Breast epithelium (tissue), 4 donors: ENCODE results near the gene MED23. TPM values are rescaled to one million over a fixed set of nuclear protein-coding genes. Genes with fewer than 3 reads are reported as not detected.

Experiments used
- DNase-seq, 2 donors: peaks; one replicate each; pipeline ENCODE4 v3.0.0-alpha.2; 2019; ENCODE audit warnings: low spot score in 2 of 2
- H3K27ac ChIP-seq, 2 donors: fragments of 200-600 bp; sonication (generic) in 1 of 2; one replicate each; pipeline ENCODE4 v1.5.1; 2016 to 2019; ENCODE audit warnings: mild to moderate bottlenecking in 1 of 2
- H3K27me3 ChIP-seq, 2 donors: fragments of 200-600 bp; sonication (generic) in 1 of 2; one replicate each; pipeline versions ENCODE4 v1.5.1 to v1.6.0; 2017 to 2019; ENCODE audit warnings: control low read depth in 1 of 2, mild to moderate bottlenecking in 1 of 2
- H3K36me3 ChIP-seq: fragments of 200-600 bp; one replicate; pipeline ENCODE4 v1.5.1; 2019
- H3K4me1 ChIP-seq, 2 donors: fragments of 200-600 bp; sonication (generic); one replicate each; pipeline ENCODE4 v1.5.1; 2016 to 2019; ENCODE audit warnings: control low read depth in 1 of 2
- H3K4me3 ChIP-seq, 3 donors: fragments of 200-600 bp; sonication (generic); 1 replicate in 2 of 3; 2 replicates in 1 of 3; pipeline ENCODE4 v1.5.1; 2016 to 2019; ENCODE audit warnings: mild to moderate bottlenecking in 3 of 3, moderate library complexity in 2 of 3
- H3K9me3 ChIP-seq, 2 donors: fragments of 200-600 bp; sonication (generic) in 1 of 2; one replicate each; pipeline ENCODE4 v1.5.1; 2016 to 2019; ENCODE audit warnings: control low read depth in 1 of 2
- POLR2A ChIP-seq: fragments of 450-650 bp; IDR thresholded peaks from one replicate; pipeline ENCODE4 v1.6.1; 2016; ENCODE audit warnings: antibody characterized with exemption, mild to moderate bottlenecking, moderate library complexity
- POLR2AphosphoS5 ChIP-seq, 3 donors: sonication (generic); formaldehyde crosslinking; IDR thresholded peaks; one replicate each; pipeline ENCODE4 v1.6.1; 2017; ENCODE audit warnings: antibody characterized with exemption in 3 of 3
- intact Hi-C: fragments of 100-400 bp; cut with DNase I; formaldehyde crosslinking; loops from one replicate; pipeline ENCODE4 v1.15.1; 2023; ENCODE audit warnings: low total_unique reads
- total RNA-seq, 3 donors: library from RNA; depleted of rRNA; stranded (reverse); fragments of >200 nt; gene quantifications; one replicate each; pipeline ENCODE4 v1.1.0, GENCODE V29; 2016
- TF ChIP-seq, protein P1 (sequence below), 3 donors: fragments of 450-650 bp; IDR thresholded peaks; one replicate each; pipeline ENCODE4 v1.5.1; 2016 to 2017; ENCODE audit warnings: antibody characterized with exemption in 3 of 3, mild to moderate bottlenecking in 3 of 3, moderate library complexity in 3 of 3

Gene MED23, protein sequence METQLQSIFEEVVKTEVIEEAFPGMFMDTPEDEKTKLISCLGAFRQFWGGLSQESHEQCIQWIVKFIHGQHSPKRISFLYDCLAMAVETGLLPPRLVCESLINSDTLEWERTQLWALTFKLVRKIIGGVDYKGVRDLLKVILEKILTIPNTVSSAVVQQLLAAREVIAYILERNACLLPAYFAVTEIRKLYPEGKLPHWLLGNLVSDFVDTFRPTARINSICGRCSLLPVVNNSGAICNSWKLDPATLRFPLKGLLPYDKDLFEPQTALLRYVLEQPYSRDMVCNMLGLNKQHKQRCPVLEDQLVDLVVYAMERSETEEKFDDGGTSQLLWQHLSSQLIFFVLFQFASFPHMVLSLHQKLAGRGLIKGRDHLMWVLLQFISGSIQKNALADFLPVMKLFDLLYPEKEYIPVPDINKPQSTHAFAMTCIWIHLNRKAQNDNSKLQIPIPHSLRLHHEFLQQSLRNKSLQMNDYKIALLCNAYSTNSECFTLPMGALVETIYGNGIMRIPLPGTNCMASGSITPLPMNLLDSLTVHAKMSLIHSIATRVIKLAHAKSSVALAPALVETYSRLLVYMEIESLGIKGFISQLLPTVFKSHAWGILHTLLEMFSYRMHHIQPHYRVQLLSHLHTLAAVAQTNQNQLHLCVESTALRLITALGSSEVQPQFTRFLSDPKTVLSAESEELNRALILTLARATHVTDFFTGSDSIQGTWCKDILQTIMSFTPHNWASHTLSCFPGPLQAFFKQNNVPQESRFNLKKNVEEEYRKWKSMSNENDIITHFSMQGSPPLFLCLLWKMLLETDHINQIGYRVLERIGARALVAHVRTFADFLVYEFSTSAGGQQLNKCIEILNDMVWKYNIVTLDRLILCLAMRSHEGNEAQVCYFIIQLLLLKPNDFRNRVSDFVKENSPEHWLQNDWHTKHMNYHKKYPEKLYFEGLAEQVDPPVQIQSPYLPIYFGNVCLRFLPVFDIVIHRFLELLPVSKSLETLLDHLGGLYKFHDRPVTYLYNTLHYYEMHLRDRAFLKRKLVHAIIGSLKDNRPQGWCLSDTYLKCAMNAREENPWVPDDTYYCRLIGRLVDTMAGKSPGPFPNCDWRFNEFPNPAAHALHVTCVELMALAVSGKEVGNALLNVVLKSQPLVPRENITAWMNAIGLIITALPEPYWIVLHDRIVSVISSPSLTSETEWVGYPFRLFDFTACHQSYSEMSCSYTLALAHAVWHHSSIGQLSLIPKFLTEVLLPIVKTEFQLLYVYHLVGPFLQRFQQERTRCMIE (N-terminal part only)
- 10 to 100 TPM; 23.7 to 61.8 (median 47.5) TPM for total RNA-seq

DNA sequence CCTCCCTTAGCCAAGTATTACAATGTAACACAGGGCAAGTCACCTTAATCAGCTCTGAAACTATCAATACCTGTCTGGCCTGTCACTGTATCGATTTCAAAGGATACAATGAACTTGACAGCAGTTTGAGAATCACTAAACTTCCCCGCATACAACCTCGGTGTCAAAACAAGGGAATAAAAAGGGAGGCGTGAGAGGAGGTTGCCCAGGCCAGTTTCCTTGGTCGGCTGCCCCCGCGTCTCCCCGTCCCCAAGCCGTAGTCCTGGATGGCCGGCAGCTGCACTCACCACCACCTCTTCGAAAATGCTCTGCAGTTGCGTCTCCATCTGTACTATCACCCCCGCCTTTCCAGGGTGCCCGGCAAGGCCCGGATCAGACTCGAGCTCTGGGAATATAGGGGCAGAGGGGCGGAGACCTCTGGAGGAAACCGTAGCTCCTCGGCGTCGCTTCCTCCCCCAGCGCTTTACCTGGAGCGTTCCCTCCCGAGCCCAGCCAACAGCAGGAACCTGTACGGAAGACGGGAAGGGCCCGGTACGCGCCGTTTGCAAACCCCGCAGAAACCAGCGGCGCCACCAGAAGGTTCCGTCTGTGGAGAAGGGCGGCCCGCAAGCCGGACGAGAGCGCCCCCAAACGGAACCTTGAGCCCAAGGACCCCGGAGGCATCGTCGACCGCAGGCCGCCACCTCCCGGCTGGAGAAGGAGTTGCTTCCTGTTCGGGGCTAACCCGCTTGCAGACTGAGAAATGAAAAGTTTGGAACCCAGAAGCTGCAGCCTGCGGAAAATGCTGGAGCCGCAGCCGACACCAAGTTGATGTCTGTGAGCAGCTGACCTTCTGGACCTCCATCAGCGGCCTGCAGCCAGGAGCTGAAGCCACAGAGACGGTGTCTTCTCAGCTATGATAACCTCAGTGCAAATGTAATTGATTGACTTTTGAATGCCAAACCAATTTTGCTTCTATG, at the start of gene MED23:
MED23 (minus strand) TSS at position 519 of the 959 bp plus-strand sequence; CDS start at position 326, 193 bp downstream.
- intact Hi-C loops = no loop called here
- DNase-seq = peak; percentile 85 to 94
- TF ChIP-seq POLR2AphosphoS5 (IDR thresholded peaks at IDR 0.05) (peak; percentile 56 to 97 (median 83)), POLR2A (no peak)
- TF ChIP-seq, protein P1, sequence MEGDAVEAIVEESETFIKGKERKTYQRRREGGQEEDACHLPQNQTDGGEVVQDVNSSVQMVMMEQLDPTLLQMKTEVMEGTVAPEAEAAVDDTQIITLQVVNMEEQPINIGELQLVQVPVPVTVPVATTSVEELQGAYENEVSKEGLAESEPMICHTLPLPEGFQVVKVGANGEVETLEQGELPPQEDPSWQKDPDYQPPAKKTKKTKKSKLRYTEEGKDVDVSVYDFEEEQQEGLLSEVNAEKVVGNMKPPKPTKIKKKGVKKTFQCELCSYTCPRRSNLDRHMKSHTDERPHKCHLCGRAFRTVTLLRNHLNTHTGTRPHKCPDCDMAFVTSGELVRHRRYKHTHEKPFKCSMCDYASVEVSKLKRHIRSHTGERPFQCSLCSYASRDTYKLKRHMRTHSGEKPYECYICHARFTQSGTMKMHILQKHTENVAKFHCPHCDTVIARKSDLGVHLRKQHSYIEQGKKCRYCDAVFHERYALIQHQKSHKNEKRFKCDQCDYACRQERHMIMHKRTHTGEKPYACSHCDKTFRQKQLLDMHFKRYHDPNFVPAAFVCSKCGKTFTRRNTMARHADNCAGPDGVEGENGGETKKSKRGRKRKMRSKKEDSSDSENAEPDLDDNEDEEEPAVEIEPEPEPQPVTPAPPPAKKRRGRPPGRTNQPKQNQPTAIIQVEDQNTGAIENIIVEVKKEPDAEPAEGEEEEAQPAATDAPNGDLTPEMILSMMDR (IDR thresholded peaks at IDR 0.05) = peak; percentile 82 to 89 (median 84)
- no peaks in the 10 kb centered on the region for H3K27me3 ChIP-seq
- no peaks in the 10 kb centered on the region for H3K36me3 ChIP-seq
- no peaks in the 10 kb centered on the region for H3K9me3 ChIP-seq
- H3K4me1 ChIP-seq = peaks cover 0 to 18% of the 10 kb centered on the region in 2 donors
- H3K4me3 ChIP-seq = peak within 1 kb of the TSS; percentile 74 to 82 (median 75)
- peak within 1 kb of the TSS; percentile 80 to 84 for H3K27ac ChIP-seq

DNA sequence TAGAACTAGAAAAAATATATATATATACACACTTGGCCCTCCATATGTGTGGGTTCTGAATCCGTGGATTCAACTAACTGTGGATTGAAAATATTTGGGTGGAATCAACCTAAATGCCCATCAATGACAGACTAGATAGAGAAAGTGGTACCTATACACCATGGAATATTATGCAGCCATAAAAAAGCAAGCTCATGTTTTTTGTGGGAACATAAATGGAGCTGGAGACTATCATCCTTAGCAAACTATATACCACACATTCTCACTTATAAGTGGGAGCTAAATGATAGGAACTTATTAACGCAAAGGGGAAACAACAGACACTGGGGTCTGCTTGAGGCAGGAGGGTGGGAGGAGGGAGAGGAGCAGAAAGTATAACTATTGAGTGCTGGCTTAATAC, 45.1 kb upstream of the MED23 start:
- Histone ChIP-seq H3K9me3 (no peaks in the 10 kb centered on the region), H3K4me3 (no peak overlapping the region), H3K36me3 (no peaks in the 10 kb centered on the region), H3K27ac (no peak overlapping the region), H3K4me1 (no peaks in the 10 kb centered on the region), H3K27me3 (no peaks in the 10 kb centered on the region)
- intact Hi-C loops = no loop called here
- TF ChIP-seq POLR2AphosphoS5 (IDR thresholded peaks at IDR 0.05) (no peak), POLR2A (no peak)
- TF ChIP-seq, protein P1 (IDR thresholded peaks at IDR 0.05) = no peak
- no peak for DNase-seq

DNA sequence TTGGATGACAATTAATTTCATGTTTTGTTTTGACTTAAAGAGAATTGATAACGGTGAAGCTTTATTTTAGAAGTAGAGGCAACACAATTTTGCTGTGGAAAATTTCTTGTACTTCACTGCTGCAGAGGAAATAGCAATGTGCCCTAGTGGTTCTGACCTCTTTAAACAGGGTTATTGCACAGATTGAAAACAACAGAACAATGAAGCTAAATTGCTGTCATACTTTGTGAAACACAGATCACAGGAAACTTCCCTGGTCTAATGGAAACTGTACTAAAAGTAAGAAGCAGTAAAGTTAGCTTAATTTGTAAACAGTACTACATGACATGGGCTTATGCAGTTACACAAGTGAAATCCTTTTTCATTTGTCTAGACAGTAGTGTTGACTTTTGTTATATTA, 41.8 kb upstream of the MED23 start:
- intact Hi-C loops = no loop called here
- no peaks in the 10 kb centered on the region for H3K27me3 ChIP-seq
- H3K4me1 ChIP-seq = no peaks in the 10 kb centered on the region
- TF ChIP-seq POLR2A = no peak
- TF ChIP-seq, protein P1 (IDR thresholded peaks at IDR 0.05) = no peak
- TF ChIP-seq POLR2AphosphoS5 (IDR thresholded peaks at IDR 0.05) = no peak
- no peak overlapping the region for H3K27ac ChIP-seq
- H3K9me3 ChIP-seq = no peaks in the 10 kb centered on the region
- H3K4me3 ChIP-seq = no peak overlapping the region
- H3K36me3 ChIP-seq = no peaks in the 10 kb centered on the region
- DNase-seq = no peak

DNA sequence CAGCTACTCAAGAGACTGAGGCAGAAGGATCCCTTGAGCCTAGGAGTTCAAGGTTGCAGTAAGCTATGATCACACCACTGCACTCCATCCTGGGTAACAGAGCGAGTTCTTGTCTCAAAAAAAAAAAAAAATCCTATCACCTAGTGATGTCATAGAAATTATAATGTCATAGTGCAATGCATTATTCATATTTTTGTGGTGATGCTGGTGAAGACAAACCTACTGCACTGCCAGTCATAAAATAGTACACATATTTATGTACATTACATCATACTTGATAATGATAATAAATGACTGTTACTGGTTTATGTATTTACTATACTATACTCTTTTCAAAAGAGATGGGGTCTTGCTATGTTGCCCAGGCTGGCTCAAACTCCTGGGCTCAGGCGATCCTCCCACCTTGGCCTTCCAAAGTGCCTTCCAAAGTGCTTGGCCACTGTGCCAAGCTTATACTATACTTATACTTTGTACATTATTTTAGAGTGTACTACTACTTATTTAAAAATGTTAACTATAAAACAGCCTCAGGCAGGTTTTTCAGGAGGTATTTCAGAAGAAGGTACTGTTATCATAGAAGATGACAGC, 35.6 kb upstream of the MED23 start:
- intact Hi-C loops = no loop called here
- TF ChIP-seq POLR2AphosphoS5 (IDR thresholded peaks at IDR 0.05) (no peak), POLR2A (no peak)
- TF ChIP-seq, protein P1 (IDR thresholded peaks at IDR 0.05) = no peak
- H3K4me3 ChIP-seq = no peak overlapping the region

More for the DNA sequence above, 35.6 kb upstream of the MED23 start:
- Histone ChIP-seq H3K4me1 (no peaks in the 10 kb centered on the region), H3K36me3 (no peaks in the 10 kb centered on the region), H3K27me3 (no peaks in the 10 kb centered on the region), H3K9me3 (no peaks in the 10 kb centered on the region), H3K27ac (no peak overlapping the region)
- DNase-seq = no peak
